NCI-H1417 (cell line): ENCODE measurements around the gene SNX15.

ENCODE experiments used
- DNase-seq, 3 experiments: peaks; one replicate each; lab custom pipeline; 2025; lab: John Stamatoyannopoulos, UW

SNX15 gene

GRCh38 chr11:65084598-65085375 lies 57.5 kb downstream of the SNX15 start:
- peak in 1 of 3 experiments; percentile 40 for DNase-seq

- no peak for DNase-seq
These were observed 58.2 kb downstream of the SNX15 start for GRCh38 chr11:65085446-65085845.

- no peak for DNase-seq
These were observed 59.6 kb downstream of the SNX15 start for GRCh38 chr11:65086809-65087208.

GRCh38 chr11:65087216-65087615 lies 60.0 kb downstream of the SNX15 start:
- no peak for DNase-seq

GRCh38 chr11:65087827-65088226 lies 60.6 kb downstream of the SNX15 start:
- no peak for DNase-seq

GRCh38 chr11:65089621-65090020 lies 62.4 kb downstream of the SNX15 start:
- DNase-seq, result no peak
